Naive thymus-derived CD4-positive, alpha-beta T cell (primary cell): ENCODE results near the gene CCDC178. TPM values are rescaled to one million over a fixed set of nuclear protein-coding genes. Genes with fewer than 3 reads are reported as not detected.

Experiments used
- ATAC-seq: fragments of 150-1000 bp; cut with Tn5 transposase; 2 replicates; pipeline ENCODE4 v1.10.0; 2021; ENCODE audit warnings: mild to moderate bottlenecking, moderate library complexity
- CTCF ChIA-PET: fragments of 350-600 bp; sonication (Branson Sonifier 250); formaldehyde crosslinking; loops from one replicate; lab custom pipeline; 2021; ENCODE audit warnings: antibody characterized with exemption; lab: Charles Lee
- POLR2A ChIA-PET: fragments of 350-600 bp; sonication (Branson Sonifier 250); formaldehyde crosslinking; loops from one replicate; lab custom pipeline; 2021; ENCODE audit warnings: antibody characterized with exemption, inconsistent platforms; lab: Charles Lee
- DNase-seq, 9 donors: peaks; one replicate each; pipeline versions ENCODE4 v3.0.0 to v3.0.0-alpha.2; 2020 to 2022; ENCODE audit warnings: mixed read lengths in 1 of 9
- H3K27ac ChIP-seq: one replicate; pipeline ENCODE4 v1.7.0; 2013; ENCODE audit warnings: mild to moderate bottlenecking, low read depth, low read length, moderate library complexity
- H3K27me3 ChIP-seq, 2 donors: one replicate each; pipeline ENCODE4 v1.7.0; 2013; ENCODE audit warnings: low read length in 2 of 2, mild to moderate bottlenecking in 2 of 2, moderate library complexity in 2 of 2; ENCODE audit not compliant: control insufficient read depth in 2 of 2, insufficient read depth in 2 of 2
- H3K36me3 ChIP-seq, 3 experiments: 1 replicate in 2 of 3; 2 replicates in 1 of 3; pipeline ENCODE4 v1.7.0; 2013; ENCODE audit warnings: low read length in 3 of 3, mild to moderate bottlenecking in 3 of 3, moderate library complexity in 1 of 3; ENCODE audit not compliant: insufficient read depth in 3 of 3, control insufficient read depth in 2 of 3
- H3K4me1 ChIP-seq, 2 donors: one replicate each; pipeline ENCODE4 v1.7.0; 2013; ENCODE audit warnings: low read length in 2 of 2, mild to moderate bottlenecking in 2 of 2, moderate library complexity in 1 of 2; ENCODE audit not compliant: control insufficient read depth in 2 of 2, insufficient read depth in 2 of 2
- H3K4me3 ChIP-seq: 2 replicates; pipeline ENCODE4 v1.7.0; 2013; ENCODE audit warnings: mild to moderate bottlenecking, low read length
- H3K9me3 ChIP-seq, 3 experiments: 1 replicate in 2 of 3; 2 replicates in 1 of 3; pipeline ENCODE4 v1.7.0; 2013; ENCODE audit warnings: low read length in 3 of 3; ENCODE audit not compliant: control insufficient read depth in 2 of 3
- H3K27ac Mint-ChIP-seq, 9 donors: one replicate each; pipeline ENCODE4 v1.8.0; 2020 to 2022; ENCODE audit warnings: mixed read lengths in 9 of 9, mild to moderate bottlenecking in 8 of 9, moderate library complexity in 5 of 9, inconsistent platforms in 2 of 9
- H3K27me3 Mint-ChIP-seq, 5 donors: one replicate each; pipeline ENCODE4 v1.8.0; 2021 to 2022; ENCODE audit warnings: mixed read lengths in 5 of 5, mild to moderate bottlenecking in 1 of 5
- H3K36me3 Mint-ChIP-seq, 5 donors: one replicate each; pipeline ENCODE4 v1.8.0; 2020 to 2022; ENCODE audit warnings: mixed read lengths in 5 of 5, mild to moderate bottlenecking in 3 of 5, inconsistent platforms in 1 of 5
- H3K4me1 Mint-ChIP-seq, 7 donors: one replicate each; pipeline ENCODE4 v1.8.0; 2020 to 2022; ENCODE audit warnings: mixed read lengths in 7 of 7, mild to moderate bottlenecking in 3 of 7, inconsistent platforms in 1 of 7
- H3K4me3 Mint-ChIP-seq, 10 donors: one replicate each; pipeline ENCODE4 v1.8.0; 2020 to 2022; ENCODE audit warnings: mild to moderate bottlenecking in 10 of 10, mixed read lengths in 10 of 10, moderate library complexity in 6 of 10, inconsistent platforms in 2 of 10
- H3K9me3 Mint-ChIP-seq, 11 donors: one replicate each; pipeline ENCODE4 v1.8.0; 2020 to 2022; ENCODE audit warnings: mixed read lengths in 11 of 11, mild to moderate bottlenecking in 4 of 11, inconsistent platforms in 1 of 11, moderate library complexity in 1 of 11
- intact Hi-C, 2 donors: fragments of 100-400 bp; cut with micrococcal nuclease; formaldehyde crosslinking; loops; one replicate each; pipeline ENCODE4 v1.15.1; 2023
- polyA plus RNA-seq, 2 donors: library from polyadenylated mRNA; unstranded; fragments of 300-500 nt; fragmentation: Illumina TruSeq; gene quantifications; one replicate each; pipeline ENCODE4 v1.2.3, GENCODE V29; 2021
- total RNA-seq, 6 experiments: library from RNA in 5 of 6; stranded (reverse) in 5 of 6; gene quantifications; 1 replicate in 5 of 6; 2 replicates in 1 of 6; pipeline ENCODE4 v1.2.3 and lab custom pipeline; 2021 to 2026

CCDC178 gene
- total and polyA plus RNA-seq, 7 experiments from 2014 or later: not detected

DNA sequence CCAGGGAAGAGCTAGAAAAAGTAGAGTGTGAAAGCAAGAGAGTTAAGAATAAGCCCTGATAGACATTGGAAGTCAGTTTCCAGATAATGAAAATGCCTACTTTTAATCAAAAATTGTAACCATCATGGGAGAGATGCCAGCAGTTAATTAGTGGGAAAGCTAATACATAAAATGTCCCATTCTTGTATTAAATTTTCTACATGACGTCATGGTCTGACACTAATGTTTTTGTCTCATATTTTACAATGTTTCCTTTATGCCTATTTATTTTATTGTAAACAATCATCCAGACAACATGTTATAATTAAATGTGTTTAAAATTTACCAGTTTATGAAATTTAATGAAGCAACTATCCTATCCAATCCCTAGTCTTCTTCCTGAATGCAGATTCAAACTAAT, 26.3 kb upstream of the CCDC178 start:
- no peaks in the 10 kb centered on the region for H3K9me3 ChIP-seq
- ATAC-seq (no peak), DNase-seq (no peak)
- intact Hi-C loops: no loop called here
- H3K9me3 Mint-ChIP-seq: peaks cover 0 to 7% (median 4%) of the 10 kb centered on the region in 11 donors
- ChIA-PET POLR2A (no interaction called here), CTCF (no interaction called here)
- H3K27ac ChIP-seq: no peak overlapping the region
- H3K4me3 ChIP-seq: no peak overlapping the region
- no peaks in the 10 kb centered on the region for H3K4me1 ChIP-seq
- H3K36me3 ChIP-seq: no peaks in the 10 kb centered on the region
- no peaks in the 10 kb centered on the region for H3K4me1 Mint-ChIP-seq
- no peak overlapping the region for H3K27ac Mint-ChIP-seq
- H3K27me3 ChIP-seq: no peaks in the 10 kb centered on the region
- no peaks in the 10 kb centered on the region for H3K27me3 Mint-ChIP-seq
- H3K36me3 Mint-ChIP-seq: no peaks in the 10 kb centered on the region
- H3K4me3 Mint-ChIP-seq: no peak overlapping the region

DNA sequence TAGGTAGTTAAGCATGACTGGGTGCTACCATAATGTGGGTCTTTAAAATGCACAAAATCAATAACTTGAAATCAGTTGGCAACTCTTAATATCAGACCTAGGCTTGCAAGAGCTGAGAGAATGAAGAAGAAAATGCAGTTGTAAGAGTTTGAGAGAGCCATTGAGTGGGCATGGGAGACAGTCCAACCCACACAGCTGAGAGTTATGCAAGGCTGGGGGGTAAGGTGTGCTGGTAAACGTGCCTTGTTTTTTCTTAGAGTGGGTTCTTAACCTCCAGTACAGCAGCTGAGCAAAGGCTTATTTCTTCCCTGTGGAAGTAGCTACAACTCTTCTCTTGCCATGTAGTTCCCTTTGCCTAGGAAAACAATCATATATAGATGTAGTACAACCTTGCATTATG, 20.2 kb upstream of the CCDC178 start:
- Mint-ChIP-seq H3K27ac (no peak overlapping the region), H3K9me3 (peaks cover 0 to 23% (median 4%) of the 10 kb centered on the region in 11 donors), H3K36me3 (peaks cover 0 to 4% (median 0%) of the 10 kb centered on the region in 5 donors), H3K4me1 (no peaks in the 10 kb centered on the region), H3K27me3 (no peaks in the 10 kb centered on the region), H3K4me3 (no peak overlapping the region)
- H3K27ac ChIP-seq: no peak overlapping the region
- CTCF ChIA-PET: no interaction called here
- ATAC-seq (no peak), DNase-seq (no peak)
- H3K36me3 ChIP-seq: no peaks in the 10 kb centered on the region
- POLR2A ChIA-PET: no interaction called here
- intact Hi-C loops: no loop called here
- no peaks in the 10 kb centered on the region for H3K9me3 ChIP-seq
- H3K27me3 ChIP-seq: no peaks in the 10 kb centered on the region
- no peaks in the 10 kb centered on the region for H3K4me1 ChIP-seq
- H3K4me3 ChIP-seq: no peak overlapping the region

DNA sequence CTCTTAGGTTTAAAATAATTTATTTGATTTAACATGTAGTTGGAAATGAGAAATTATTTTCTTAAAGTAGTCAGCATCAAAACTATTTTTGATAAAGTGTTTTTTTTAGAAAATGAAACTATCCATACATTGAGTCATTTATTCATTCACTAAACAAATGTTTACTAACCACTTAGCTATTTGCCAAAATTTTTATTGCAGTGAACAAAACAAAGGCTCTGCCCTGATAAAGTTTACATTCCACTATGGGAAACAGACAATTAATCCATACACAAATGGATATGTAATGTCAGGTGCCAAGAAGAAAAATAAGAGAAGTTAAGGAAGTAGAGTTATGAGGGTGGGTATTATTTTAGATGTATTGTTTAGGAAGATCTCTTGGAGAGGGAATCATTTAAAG, 19.1 kb upstream of the CCDC178 start:
- CTCF ChIA-PET: no interaction called here
- Mint-ChIP-seq H3K4me3 (no peak overlapping the region), H3K27ac (no peak overlapping the region), H3K4me1 (no peaks in the 10 kb centered on the region), H3K9me3 (peaks cover 0 to 26% (median 3%) of the 10 kb centered on the region in 11 donors), H3K27me3 (no peaks in the 10 kb centered on the region), H3K36me3 (peaks cover 0 to 4% (median 0%) of the 10 kb centered on the region in 5 donors)
- no peak overlapping the region for H3K4me3 ChIP-seq
- H3K36me3 ChIP-seq: no peaks in the 10 kb centered on the region
- H3K27me3 ChIP-seq: no peaks in the 10 kb centered on the region
- ATAC-seq: no peak
- no peak for DNase-seq
- intact Hi-C loops: no loop called here
- no peaks in the 10 kb centered on the region for H3K9me3 ChIP-seq
- POLR2A ChIA-PET: no interaction called here
- no peaks in the 10 kb centered on the region for H3K4me1 ChIP-seq
- no peak overlapping the region for H3K27ac ChIP-seq

- Mint-ChIP-seq H3K36me3 (no peaks in the 10 kb centered on the region), H3K9me3 (peaks cover 0 to 20% (median 5%) of the 10 kb centered on the region in 11 donors), H3K4me1 (no peaks in the 10 kb centered on the region), H3K27me3 (peaks cover 3 to 8% (median 6%) of the 10 kb centered on the region in 5 donors), H3K4me3 (no peak overlapping the region), H3K27ac (no peak overlapping the region)
- POLR2A ChIA-PET: no interaction called here
- Histone ChIP-seq H3K27me3 (no peaks in the 10 kb centered on the region), H3K4me3 (no peak overlapping the region), H3K27ac (no peak overlapping the region), H3K36me3 (no peaks in the 10 kb centered on the region), H3K4me1 (no peaks in the 10 kb centered on the region), H3K9me3 (no peaks in the 10 kb centered on the region)
- ATAC-seq (no peak), DNase-seq (no peak)
- CTCF ChIA-PET: no interaction called here
- intact Hi-C loops: no loop called here
Measured at GRCh38 chr18:33446604-33447003, 6.1 kb upstream of the CCDC178 start.

- H3K9me3 Mint-ChIP-seq: peaks cover 0 to 20% (median 6%) of the 10 kb centered on the region in 11 donors
- no peak overlapping the region for H3K27ac Mint-ChIP-seq
- no peaks in the 10 kb centered on the region for H3K4me1 Mint-ChIP-seq
- ChIA-PET POLR2A (no interaction called here), CTCF (no interaction called here)
- Histone ChIP-seq H3K36me3 (no peaks in the 10 kb centered on the region), H3K27ac (no peak overlapping the region), H3K4me1 (no peaks in the 10 kb centered on the region), H3K4me3 (no peak overlapping the region), H3K27me3 (no peaks in the 10 kb centered on the region), H3K9me3 (no peaks in the 10 kb centered on the region)
- intact Hi-C loops: no loop called here
- H3K27me3 Mint-ChIP-seq: peaks cover 16 to 23% (median 19%) of the 10 kb centered on the region in 5 donors
- peaks cover 0 to 5% (median 0%) of the 10 kb centered on the region in 5 donors for H3K36me3 Mint-ChIP-seq
- H3K4me3 Mint-ChIP-seq: no peak overlapping the region
- no peak for ATAC-seq
- DNase-seq: no peak
Measured at GRCh38 chr18:33444709-33445108, 4.2 kb upstream of the CCDC178 start.

GRCh38 chr18:33432857-33433256, 7.7 kb downstream of the CCDC178 start:
- no peak for ATAC-seq
- intact Hi-C loops: loop anchor here in 1 of 2 donors (10.0 kb wide), 1 partner anchor 58 kb away; no protein-coding TSS in a partner anchor
- H3K27ac Mint-ChIP-seq: no peak overlapping the region

DNA sequence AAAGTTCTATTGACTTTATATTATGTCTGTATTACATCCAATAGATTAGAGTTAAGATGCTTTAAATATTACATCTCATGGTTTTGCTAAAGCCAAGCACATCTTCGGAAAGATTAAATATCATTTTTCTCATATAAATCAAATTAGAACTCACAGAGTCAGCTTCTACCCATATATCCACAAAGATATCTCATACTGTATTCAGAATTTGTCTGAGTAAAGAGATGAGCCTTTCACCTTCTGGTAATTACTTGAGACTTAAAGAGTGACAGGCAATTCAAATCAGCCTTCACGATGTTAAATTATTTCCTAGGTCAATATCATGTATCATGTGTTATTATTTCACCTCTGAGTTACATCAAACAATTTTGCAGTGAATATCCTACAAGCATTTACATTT, 13.0 kb downstream of the CCDC178 start:
- Histone ChIP-seq H3K36me3 (no peaks in the 10 kb centered on the region), H3K9me3 (no peaks in the 10 kb centered on the region), H3K27ac (no peak overlapping the region), H3K4me1 (no peaks in the 10 kb centered on the region), H3K27me3 (no peaks in the 10 kb centered on the region), H3K4me3 (no peak overlapping the region)
- DNase-seq: no peak
- peaks cover 0 to 4% (median 0%) of the 10 kb centered on the region in 11 donors for H3K9me3 Mint-ChIP-seq
- H3K36me3 Mint-ChIP-seq: no peaks in the 10 kb centered on the region
- no peak overlapping the region for H3K27ac Mint-ChIP-seq
- intact Hi-C loops: loop anchor here in 1 of 2 donors (10.0 kb wide), 1 partner anchor 47 kb away; no protein-coding TSS in a partner anchor
- no peaks in the 10 kb centered on the region for H3K27me3 Mint-ChIP-seq
- H3K4me1 Mint-ChIP-seq: no peaks in the 10 kb centered on the region
- CTCF ChIA-PET: no interaction called here
- ATAC-seq: no peak
- POLR2A ChIA-PET: no interaction called here
- no peak overlapping the region for H3K4me3 Mint-ChIP-seq

More at GRCh38 chr18:33432857-33433256, 7.7 kb downstream of the CCDC178 start:
- POLR2A ChIA-PET: no interaction called here
- H3K4me3 Mint-ChIP-seq: no peak overlapping the region
- H3K27ac ChIP-seq: no peak overlapping the region
- H3K36me3 ChIP-seq: no peaks in the 10 kb centered on the region
- H3K4me1 Mint-ChIP-seq: no peaks in the 10 kb centered on the region
- peaks cover 0 to 4% (median 0%) of the 10 kb centered on the region in 11 donors for H3K9me3 Mint-ChIP-seq
- no peaks in the 10 kb centered on the region for H3K27me3 Mint-ChIP-seq
- H3K36me3 Mint-ChIP-seq: no peaks in the 10 kb centered on the region
- H3K9me3 ChIP-seq: no peaks in the 10 kb centered on the region
- no peaks in the 10 kb centered on the region for H3K27me3 ChIP-seq
- CTCF ChIA-PET: no interaction called here
- H3K4me3 ChIP-seq: no peak overlapping the region
- H3K4me1 ChIP-seq: no peaks in the 10 kb centered on the region
- DNase-seq: no peak
